ENCODE results near the gene RSPH1. TPM values are rescaled to one million over a fixed set of nuclear protein-coding genes. Genes with fewer than 3 reads are reported as not detected.

Gene RSPH1
- total RNA-seq, 4 donors from 2014 or later = 0.50 to 0.78 (median 0.57) TPM; not detected in 1

DNA sequence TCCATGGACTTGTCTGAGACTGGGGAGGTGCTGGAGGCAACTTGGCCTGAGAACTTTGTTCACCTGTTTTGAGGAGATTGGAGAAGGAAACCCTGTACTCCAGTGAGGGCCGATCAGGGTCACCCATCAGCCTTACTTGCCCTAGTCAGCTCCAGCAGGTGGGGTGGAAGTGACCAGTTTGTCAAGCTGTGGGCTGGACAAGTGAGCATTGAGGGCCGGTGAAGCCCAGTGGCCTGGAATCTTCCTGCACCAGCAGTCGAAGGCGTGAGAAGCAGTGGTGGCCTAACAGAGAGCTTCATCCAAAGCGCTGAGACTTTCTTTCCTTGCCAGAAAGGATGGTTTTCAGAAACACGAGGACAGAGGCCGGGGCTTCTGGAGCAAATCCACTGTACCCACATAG is 27.2 kb upstream of the RSPH1 start:
- H3K27ac ChIP-seq (replicated peaks in 1 of 4) = peak overlapping the region in 3 of 4 donors; percentile 80 to 83 (median 82)
- peaks cover 28 to 36% (median 35%) of the 10 kb centered on the region in 4 donors for H3K4me1 ChIP-seq
- intact Hi-C loops (cut with DNase I) = no loop called here
- peaks cover 0 to 34% (median 27%) of the 10 kb centered on the region in 4 donors for H3K36me3 ChIP-seq
- no peaks in the 10 kb centered on the region for H3K9me3 ChIP-seq
- H3K27me3 ChIP-seq = no peaks in the 10 kb centered on the region
- DNase-seq (ENCODE audit: extremely low spot score) = no peak
- no peak for TF ChIP-seq EP300 (IDR thresholded peaks at IDR 0.05)
- TF ChIP-seq, protein P1, sequence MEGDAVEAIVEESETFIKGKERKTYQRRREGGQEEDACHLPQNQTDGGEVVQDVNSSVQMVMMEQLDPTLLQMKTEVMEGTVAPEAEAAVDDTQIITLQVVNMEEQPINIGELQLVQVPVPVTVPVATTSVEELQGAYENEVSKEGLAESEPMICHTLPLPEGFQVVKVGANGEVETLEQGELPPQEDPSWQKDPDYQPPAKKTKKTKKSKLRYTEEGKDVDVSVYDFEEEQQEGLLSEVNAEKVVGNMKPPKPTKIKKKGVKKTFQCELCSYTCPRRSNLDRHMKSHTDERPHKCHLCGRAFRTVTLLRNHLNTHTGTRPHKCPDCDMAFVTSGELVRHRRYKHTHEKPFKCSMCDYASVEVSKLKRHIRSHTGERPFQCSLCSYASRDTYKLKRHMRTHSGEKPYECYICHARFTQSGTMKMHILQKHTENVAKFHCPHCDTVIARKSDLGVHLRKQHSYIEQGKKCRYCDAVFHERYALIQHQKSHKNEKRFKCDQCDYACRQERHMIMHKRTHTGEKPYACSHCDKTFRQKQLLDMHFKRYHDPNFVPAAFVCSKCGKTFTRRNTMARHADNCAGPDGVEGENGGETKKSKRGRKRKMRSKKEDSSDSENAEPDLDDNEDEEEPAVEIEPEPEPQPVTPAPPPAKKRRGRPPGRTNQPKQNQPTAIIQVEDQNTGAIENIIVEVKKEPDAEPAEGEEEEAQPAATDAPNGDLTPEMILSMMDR (IDR thresholded peaks at IDR 0.05) = no peak
- no peak for TF ChIP-seq POLR2A (IDR thresholded peaks at IDR 0.05; ENCODE audit: low read depth)
- TF ChIP-seq POLR2AphosphoS5 (IDR thresholded peaks at IDR 0.05) = no peak
- 98% methylated on average over 7 of the region's 7 CpGs for WGBS
- H3K4me3 ChIP-seq = no peak overlapping the region

DNA sequence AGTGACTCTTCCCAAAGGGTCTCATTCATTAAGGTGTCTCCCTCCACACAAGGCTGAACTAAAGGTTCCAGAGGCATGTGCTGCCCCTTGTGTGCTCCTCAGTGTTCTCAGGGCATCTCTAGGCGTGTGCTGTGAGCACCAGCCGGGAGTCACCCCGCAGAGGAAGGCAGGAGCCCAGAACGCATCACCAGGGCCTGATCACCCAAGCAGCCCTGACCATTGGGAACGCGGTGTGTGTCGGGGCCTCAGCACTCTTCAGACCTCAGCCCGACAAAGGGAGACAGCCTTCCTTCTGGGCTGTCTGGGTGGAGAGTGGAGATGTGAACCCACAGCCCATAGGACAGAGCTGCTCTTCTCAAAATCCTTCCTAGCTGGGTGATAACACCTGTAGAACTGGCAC is 26.7 kb upstream of the RSPH1 start:
- H3K27me3 ChIP-seq = no peaks in the 10 kb centered on the region
- H3K9me3 ChIP-seq = no peaks in the 10 kb centered on the region
- H3K4me1 ChIP-seq = peaks cover 28 to 33% (median 32%) of the 10 kb centered on the region in 4 donors
- intact Hi-C loops (cut with DNase I) = no loop called here
- 96% methylated on average over 8 of the region's 8 CpGs for WGBS
- no peak overlapping the region for H3K4me3 ChIP-seq
- no peak for DNase-seq (ENCODE audit: extremely low spot score)
- TF ChIP-seq, protein P1 (IDR thresholded peaks at IDR 0.05) = no peak
- TF ChIP-seq POLR2AphosphoS5 (IDR thresholded peaks at IDR 0.05) (no peak), EP300 (IDR thresholded peaks at IDR 0.05) (no peak), POLR2A (IDR thresholded peaks at IDR 0.05; ENCODE audit: low read depth) (no peak)
- peaks cover 0 to 36% (median 31%) of the 10 kb centered on the region in 4 donors for H3K36me3 ChIP-seq
- H3K27ac ChIP-seq (replicated peaks in 1 of 4) = no peak overlapping the region

DNA sequence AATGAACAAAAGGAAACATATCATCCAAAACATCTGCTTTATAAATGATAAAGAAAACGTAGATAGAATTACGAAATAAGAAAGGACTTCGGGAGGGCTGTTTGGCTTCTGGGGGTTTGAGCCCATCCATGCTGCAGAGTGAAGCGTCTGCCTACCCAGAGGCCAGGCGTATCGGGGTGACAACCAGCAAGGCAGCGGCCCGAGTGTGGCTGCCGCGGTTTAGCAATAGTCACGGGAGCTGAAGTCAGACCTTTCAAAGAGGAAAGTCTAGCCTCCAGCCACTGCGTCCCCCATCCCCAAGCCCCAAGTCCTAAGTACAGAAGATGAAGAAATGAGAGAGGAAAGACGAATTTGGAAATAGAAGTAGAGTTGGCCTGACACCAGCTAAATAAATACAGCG is 26.2 kb upstream of the RSPH1 start:
- Histone ChIP-seq H3K9me3 (no peaks in the 10 kb centered on the region), H3K27me3 (no peaks in the 10 kb centered on the region), H3K36me3 (peaks cover 0 to 36% (median 31%) of the 10 kb centered on the region in 4 donors), H3K4me1 (peaks cover 28 to 30% (median 29%) of the 10 kb centered on the region in 4 donors), H3K4me3 (no peak overlapping the region), H3K27ac (replicated peaks in 1 of 4) (no peak overlapping the region)
- DNase-seq (ENCODE audit: extremely low spot score) = no peak
- TF ChIP-seq, protein P1 (IDR thresholded peaks at IDR 0.05) = no peak
- TF ChIP-seq POLR2AphosphoS5 (IDR thresholded peaks at IDR 0.05) (no peak), EP300 (IDR thresholded peaks at IDR 0.05) (no peak), POLR2A (IDR thresholded peaks at IDR 0.05; ENCODE audit: low read depth) (no peak)
- 93% methylated on average over 14 of the region's 14 CpGs for WGBS
- intact Hi-C loops (cut with DNase I) = no loop called here

DNA sequence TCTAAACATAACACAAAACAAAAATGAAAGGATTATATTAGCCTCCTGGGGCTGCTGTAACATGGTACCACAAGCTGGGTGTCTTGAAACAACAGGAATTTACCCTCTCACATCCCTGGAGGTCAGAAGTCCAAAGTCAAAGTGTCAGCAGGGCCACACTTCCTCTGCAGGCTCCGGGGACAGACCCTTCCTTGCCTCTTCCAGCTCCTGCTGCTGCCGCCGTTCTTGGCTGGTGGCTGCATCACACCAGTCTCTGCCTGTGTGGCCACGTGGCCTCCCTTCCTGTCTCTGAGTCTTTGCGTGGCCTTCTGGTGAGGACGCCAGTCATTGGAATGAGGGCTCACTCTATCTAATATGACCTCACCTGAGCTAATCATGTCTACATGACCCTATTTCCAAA is 25.8 kb upstream of the RSPH1 start:
- WGBS = 80% methylated on average over 6 of the region's 6 CpGs
- H3K9me3 ChIP-seq = no peaks in the 10 kb centered on the region
- DNase-seq (ENCODE audit: extremely low spot score) = no peak
- peaks cover 26 to 29% (median 28%) of the 10 kb centered on the region in 4 donors for H3K4me1 ChIP-seq
- TF ChIP-seq POLR2A (IDR thresholded peaks at IDR 0.05; ENCODE audit: low read depth) (no peak), POLR2AphosphoS5 (IDR thresholded peaks at IDR 0.05) (no peak), EP300 (IDR thresholded peaks at IDR 0.05) (no peak)
- TF ChIP-seq, protein P1 (IDR thresholded peaks at IDR 0.05) = no peak
- no peak overlapping the region for H3K4me3 ChIP-seq
- H3K36me3 ChIP-seq = peaks cover 0 to 36% (median 31%) of the 10 kb centered on the region in 4 donors
- H3K27me3 ChIP-seq = no peaks in the 10 kb centered on the region
- H3K27ac ChIP-seq (replicated peaks in 1 of 4) = no peak overlapping the region
- intact Hi-C loops (cut with DNase I) = no loop called here

DNA sequence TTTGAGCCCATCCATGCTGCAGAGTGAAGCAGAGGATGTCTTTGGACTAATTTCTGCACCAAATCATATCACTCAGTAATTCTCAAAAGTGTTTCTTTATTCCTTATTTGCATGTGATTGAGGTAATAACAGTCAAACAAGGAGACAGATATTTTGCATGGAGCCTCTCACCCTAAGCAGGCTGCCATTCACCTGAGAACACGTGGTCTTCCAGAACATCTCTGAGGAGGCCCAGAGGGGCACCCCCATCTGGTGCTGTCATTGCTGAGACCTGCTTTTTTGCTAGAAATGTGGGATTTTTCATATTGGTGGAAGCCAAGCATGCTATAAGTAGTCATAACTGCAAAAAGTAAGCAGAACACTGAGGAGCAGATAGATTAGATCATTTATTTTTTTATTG is 25.4 kb upstream of the RSPH1 start:
- Histone ChIP-seq H3K4me1 (peaks cover 25 to 26% (median 26%) of the 10 kb centered on the region in 4 donors), H3K27me3 (no peaks in the 10 kb centered on the region), H3K36me3 (peaks cover 0 to 36% (median 31%) of the 10 kb centered on the region in 4 donors), H3K4me3 (no peak overlapping the region), H3K9me3 (no peaks in the 10 kb centered on the region), H3K27ac (replicated peaks in 1 of 4) (no peak overlapping the region)
- intact Hi-C loops (cut with DNase I) = no loop called here
- WGBS = 87% methylated on average over 1 of the region's 1 CpG
- TF ChIP-seq EP300 (IDR thresholded peaks at IDR 0.05) (no peak), POLR2AphosphoS5 (IDR thresholded peaks at IDR 0.05) (no peak), POLR2A (IDR thresholded peaks at IDR 0.05; ENCODE audit: low read depth) (no peak)
- TF ChIP-seq, protein P1 (IDR thresholded peaks at IDR 0.05) = no peak
- no peak for DNase-seq (ENCODE audit: extremely low spot score)
